ENCODE results near the gene ZBTB45.
"Not testable (repeated sequence)": the region's sequence is repeated elsewhere in the genome, so short reads cannot be mapped to it uniquely, and the experiment has no call there.

Gene ZBTB45

DNA sequence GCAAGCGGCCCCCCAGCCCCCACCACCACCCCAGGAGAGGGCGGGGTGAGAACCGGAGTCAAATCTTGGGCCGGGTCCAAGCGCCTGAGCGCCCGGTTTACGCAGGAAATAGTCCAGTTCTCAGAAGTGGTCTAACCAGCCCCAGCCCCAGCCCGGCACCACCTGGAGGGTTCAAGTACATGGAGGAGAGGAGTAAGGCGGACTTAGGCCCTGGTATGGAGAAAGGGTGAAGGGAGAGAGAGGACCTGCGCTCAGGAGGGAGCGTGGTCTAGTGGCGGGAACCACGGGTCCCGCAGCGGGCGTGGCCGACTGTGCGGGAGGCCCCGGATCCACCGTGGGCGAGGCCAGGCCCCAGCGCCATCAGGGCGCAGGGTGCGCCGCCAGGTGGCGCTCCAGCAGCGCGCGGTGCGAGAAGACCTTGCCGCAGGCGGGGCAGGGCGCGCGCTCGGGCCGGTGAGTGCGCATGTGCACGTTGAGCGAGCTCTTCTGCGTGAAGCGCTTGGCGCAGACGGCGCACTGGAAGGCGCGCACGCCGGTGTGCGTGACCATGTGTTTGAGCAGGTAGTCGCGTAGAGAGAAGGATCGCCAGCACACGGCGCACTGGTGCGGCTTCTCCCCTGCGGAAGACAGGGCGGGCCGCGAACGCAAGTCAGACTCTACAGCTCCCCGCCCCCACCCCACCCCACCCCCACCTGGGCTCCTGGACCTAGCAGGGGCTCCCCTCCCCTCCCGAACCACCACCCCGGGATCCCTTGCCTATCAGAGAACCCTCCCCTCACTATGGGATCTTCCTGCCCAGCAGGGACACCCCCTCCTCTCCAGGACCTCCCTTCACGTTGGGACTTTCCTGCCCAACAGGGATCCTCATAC is 5.7 kb downstream of the ZBTB45 start:
- Mint-ChIP-seq H3K27ac (peak overlapping the region; percentile 93), H3K4me1 (ENCODE audit: low read depth) (peaks cover 30% of the 10 kb centered on the region), H3K27me3 (ENCODE audit: low read depth) (no peaks in the 10 kb centered on the region), H3K4me3 (peak overlapping the region; percentile 86), H3K9me3 (no peaks in the 10 kb centered on the region), H3K36me3 (ENCODE audit: low read depth) (peaks cover 14% of the 10 kb centered on the region)

DNA sequence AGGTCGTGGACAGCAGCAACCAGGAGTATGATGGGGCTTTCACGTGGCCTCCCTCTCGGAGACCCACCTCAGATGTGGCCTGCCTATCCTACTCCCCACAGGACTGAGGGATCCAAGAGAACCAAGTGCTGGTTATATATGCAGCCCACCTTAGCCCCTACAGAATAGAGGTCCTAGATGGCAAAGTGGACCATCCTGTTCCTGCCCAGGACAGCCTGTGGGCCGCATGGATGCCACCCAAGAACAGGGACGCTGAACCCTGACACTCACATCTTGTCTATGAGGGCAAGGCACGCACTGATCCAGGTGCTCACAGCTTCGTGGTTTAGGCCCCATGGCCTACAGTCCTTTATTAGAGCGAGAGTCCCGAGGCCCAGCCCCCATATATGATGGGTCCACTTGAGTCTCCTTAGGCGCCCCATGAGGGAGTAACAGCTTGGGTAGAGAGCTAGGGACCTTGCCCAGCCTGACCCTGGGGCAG is 6.4 kb downstream of the ZBTB45 start:
- peak overlapping the region; percentile 82 for H3K27ac Mint-ChIP-seq
- no peaks in the 10 kb centered on the region for H3K27me3 Mint-ChIP-seq (ENCODE audit: low read depth)
- H3K36me3 Mint-ChIP-seq (ENCODE audit: low read depth): peaks cover 12% of the 10 kb centered on the region
- peak overlapping the region; percentile 86 for H3K4me3 Mint-ChIP-seq
- H3K9me3 Mint-ChIP-seq: no peaks in the 10 kb centered on the region
- H3K4me1 Mint-ChIP-seq (ENCODE audit: low read depth): peaks cover 25% of the 10 kb centered on the region

DNA sequence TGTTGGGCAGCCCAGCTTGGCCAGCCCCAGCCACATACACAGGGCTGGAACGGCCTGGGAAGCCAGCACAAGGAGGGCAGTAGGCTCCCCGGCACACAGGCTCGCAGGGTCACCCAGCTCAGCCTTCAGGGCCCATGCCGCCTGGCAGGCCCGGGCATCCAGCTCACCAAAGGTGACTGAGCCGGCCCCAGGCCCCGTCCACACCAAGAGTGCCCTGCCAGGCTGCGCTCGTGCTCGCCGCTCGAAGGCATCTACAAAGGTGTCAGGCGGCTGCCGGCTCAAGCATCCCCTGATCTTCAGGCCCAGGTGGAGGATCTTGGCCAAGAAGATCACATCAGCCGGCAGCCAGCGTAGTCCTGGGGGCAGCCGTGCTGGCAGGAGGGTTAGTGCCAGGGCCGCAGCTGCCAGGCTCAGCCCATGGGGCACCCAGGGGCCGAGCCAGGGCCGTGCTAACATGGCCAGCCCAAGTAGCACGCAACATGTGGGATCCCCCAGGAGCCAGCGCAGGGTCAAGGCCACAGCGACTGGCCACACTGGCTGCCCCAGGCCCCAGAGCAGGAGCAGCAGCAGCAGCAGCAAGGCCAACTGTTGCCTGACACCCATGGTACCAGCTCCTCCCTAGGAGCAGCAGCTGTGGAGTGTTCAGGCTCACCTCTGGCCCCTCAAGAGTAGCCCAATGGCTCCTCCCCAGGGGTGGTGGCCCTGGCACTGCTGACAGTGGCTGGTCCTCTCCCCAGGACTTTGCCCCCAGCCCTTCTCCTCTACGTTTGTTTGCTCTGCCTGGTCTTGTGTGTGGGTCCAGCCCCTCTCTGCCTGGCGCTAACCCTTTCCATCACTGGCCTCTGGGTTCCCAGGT is 8.0 kb downstream of the ZBTB45 start, which contains the start of gene SLC27A5:
SLC27A5 (minus strand) TSS at position 640 of the 856 bp plus-strand sequence; CDS start at position 603, 37 bp downstream.
- Mint-ChIP-seq H3K4me1 (ENCODE audit: low read depth) (peaks cover 18% of the 10 kb centered on the region), H3K27me3 (ENCODE audit: low read depth) (no peaks in the 10 kb centered on the region), H3K9me3 (peaks cover 7% of the 10 kb centered on the region), H3K27ac (no peak within 1 kb of the TSS), H3K36me3 (ENCODE audit: low read depth) (peaks cover 11% of the 10 kb centered on the region), H3K4me3 (no peak within 1 kb of the TSS)

DNA sequence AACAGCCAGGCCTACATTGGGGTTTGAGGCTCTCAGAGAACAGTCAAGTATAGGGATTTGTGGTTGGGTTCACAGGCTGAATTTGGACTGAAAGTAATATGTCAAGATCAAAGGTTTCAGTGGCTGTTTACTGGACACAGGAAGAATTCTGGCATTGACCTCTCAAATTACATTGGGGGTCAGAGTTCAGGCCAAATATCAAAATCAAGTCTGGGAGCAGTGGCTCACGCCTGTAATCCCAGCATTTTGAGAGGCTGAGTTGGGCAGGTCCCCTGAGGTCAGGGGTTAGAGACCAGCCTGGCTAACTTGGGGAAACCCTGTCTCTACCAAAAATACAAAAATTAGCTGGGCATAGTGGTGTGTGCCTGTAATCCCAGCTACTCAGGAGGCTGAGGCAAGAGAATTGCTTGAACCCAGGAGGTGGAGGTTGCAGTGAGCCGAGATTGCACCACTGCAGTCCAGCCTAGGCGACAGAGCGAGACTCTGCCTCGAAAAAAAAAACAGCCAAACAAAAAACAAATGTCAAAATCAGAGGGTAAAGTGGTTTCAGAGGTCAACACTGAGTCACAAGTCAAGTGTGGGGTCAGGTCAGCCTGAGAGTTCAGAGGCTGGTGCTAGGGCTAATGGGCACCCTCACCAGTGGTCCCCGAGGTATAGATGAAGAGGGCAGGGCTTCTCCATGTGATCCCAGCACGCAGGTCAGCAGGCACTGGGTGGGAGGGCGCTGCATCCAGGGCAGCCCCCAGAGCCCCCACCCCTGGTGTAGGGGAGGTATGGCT is 9.3 kb downstream of the ZBTB45 start:
- Mint-ChIP-seq H3K27me3 (ENCODE audit: low read depth) (no peaks in the 10 kb centered on the region), H3K4me3 (no peak overlapping the region), H3K9me3 (peaks cover 7% of the 10 kb centered on the region), H3K27ac (no peak overlapping the region), H3K36me3 (ENCODE audit: low read depth) (peaks cover 3% of the 10 kb centered on the region), H3K4me1 (ENCODE audit: low read depth) (peaks cover 9% of the 10 kb centered on the region)

DNA sequence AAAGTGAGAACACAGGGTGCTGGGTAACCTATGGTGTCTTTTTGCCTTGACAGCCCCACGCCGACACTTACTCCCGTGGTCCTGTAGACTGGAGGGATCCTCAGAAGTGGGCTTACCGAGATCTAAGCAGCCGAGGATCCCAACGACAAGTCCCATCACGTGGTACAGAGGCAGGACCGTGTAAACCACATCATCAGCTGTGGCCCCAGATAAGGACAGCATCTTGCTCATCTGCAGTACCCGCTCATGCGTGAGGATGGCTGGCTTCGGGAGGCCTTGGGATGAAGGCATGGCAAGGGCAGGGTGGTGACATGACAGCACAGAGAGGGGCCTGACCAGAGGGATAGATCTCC is 9.9 kb downstream of the ZBTB45 start:
- Mint-ChIP-seq H3K4me3 (no peak overlapping the region), H3K27ac (no peak overlapping the region), H3K27me3 (ENCODE audit: low read depth) (no peaks in the 10 kb centered on the region), H3K36me3 (ENCODE audit: low read depth) (peaks cover 2% of the 10 kb centered on the region), H3K4me1 (ENCODE audit: low read depth) (peaks cover 6% of the 10 kb centered on the region), H3K9me3 (peaks cover 7% of the 10 kb centered on the region)

DNA sequence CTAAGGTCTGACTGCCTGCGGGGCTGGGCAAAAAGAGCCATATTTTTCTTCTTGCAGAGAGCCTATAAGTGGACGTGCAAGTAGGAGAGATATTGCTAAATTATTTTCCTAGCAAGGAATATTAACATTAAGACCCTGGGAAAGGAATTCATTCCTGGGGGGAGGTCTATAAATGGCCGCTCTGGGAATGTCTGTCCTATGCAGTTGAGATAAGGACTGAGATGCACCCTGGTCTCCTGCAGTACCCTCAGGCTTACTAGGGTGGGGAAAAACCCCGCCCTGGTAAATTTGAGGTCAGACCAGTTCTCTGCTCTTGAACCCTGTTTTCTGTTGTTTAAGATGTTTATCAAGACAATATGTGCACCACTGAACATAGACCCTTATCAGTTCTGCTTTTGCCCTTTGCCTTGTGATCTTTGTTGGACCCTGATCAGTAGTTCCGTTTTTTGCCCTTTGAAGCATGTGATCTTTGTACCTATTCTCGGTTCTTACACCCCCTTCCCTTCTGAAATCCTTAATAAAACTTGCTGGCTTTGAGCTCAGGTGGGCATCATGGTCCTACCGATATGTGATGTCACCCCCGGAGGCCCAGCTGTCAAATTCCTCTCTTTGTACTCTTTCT is 11.9 kb downstream of the ZBTB45 start:
- not testable (repeated sequence) for H3K27me3 Mint-ChIP-seq (ENCODE audit: low read depth); H3K9me3 Mint-ChIP-seq; H3K27ac Mint-ChIP-seq; H3K4me3 Mint-ChIP-seq; H3K36me3 Mint-ChIP-seq (ENCODE audit: low read depth); H3K4me1 Mint-ChIP-seq (ENCODE audit: low read depth)

DNA sequence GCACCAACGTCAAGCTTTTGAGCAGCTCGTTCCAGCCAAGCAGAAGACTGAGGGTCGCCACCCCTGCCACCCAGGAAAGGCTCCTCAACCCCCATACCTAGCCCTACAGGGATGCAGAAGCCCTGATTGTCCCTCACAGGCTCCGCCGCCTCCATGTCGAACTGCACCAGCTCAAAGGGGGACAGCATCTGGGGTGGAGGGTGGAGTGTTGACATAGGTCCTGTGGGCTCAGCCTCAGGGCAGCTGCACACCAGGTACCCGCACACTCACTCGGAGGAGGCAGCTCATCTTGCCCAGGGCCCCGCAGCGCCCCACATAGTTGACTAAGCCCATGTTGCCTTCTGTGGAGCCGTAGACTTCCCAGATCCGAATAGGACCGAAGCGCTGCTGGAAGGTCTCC is 19.4 kb downstream of the ZBTB45 start:
- no peaks in the 10 kb centered on the region for H3K27me3 Mint-ChIP-seq (ENCODE audit: low read depth)
- no peak overlapping the region for H3K4me3 Mint-ChIP-seq
- H3K4me1 Mint-ChIP-seq (ENCODE audit: low read depth): peaks cover 19% of the 10 kb centered on the region
- H3K9me3 Mint-ChIP-seq: peaks cover 11% of the 10 kb centered on the region
- no peak overlapping the region for H3K27ac Mint-ChIP-seq
- H3K36me3 Mint-ChIP-seq (ENCODE audit: low read depth): no peaks in the 10 kb centered on the region

- Mint-ChIP-seq H3K4me3 (peak overlapping the region; percentile 97), H3K27ac (peak overlapping the region; percentile 81), H3K4me1 (ENCODE audit: low read depth) (peaks cover 19% of the 10 kb centered on the region), H3K36me3 (ENCODE audit: low read depth) (no peaks in the 10 kb centered on the region), H3K9me3 (peaks cover 11% of the 10 kb centered on the region), H3K27me3 (ENCODE audit: low read depth) (no peaks in the 10 kb centered on the region)
Measured at GRCh38 chr19:58499021-58499927, 20.3 kb downstream of the ZBTB45 start.

- peak overlapping the region; percentile 97 for H3K4me3 Mint-ChIP-seq
- peak overlapping the region; percentile 81 for H3K27ac Mint-ChIP-seq
- no peaks in the 10 kb centered on the region for H3K36me3 Mint-ChIP-seq (ENCODE audit: low read depth)
- H3K27me3 Mint-ChIP-seq (ENCODE audit: low read depth): no peaks in the 10 kb centered on the region
- H3K9me3 Mint-ChIP-seq: peaks cover 11% of the 10 kb centered on the region
- H3K4me1 Mint-ChIP-seq (ENCODE audit: low read depth): peaks cover 19% of the 10 kb centered on the region
Measured at GRCh38 chr19:58498316-58499020, 21.1 kb downstream of the ZBTB45 start.

GRCh38 chr19:58497634-58498170 is 21.9 kb downstream of the ZBTB45 start:
- Mint-ChIP-seq H3K27ac (no peak overlapping the region), H3K4me3 (peak overlapping the region; percentile 17), H3K9me3 (peaks cover 11% of the 10 kb centered on the region), H3K27me3 (ENCODE audit: low read depth) (no peaks in the 10 kb centered on the region), H3K36me3 (ENCODE audit: low read depth) (no peaks in the 10 kb centered on the region), H3K4me1 (ENCODE audit: low read depth) (peaks cover 19% of the 10 kb centered on the region)

- Mint-ChIP-seq H3K27ac (no peak overlapping the region), H3K4me3 (no peak overlapping the region), H3K36me3 (ENCODE audit: low read depth) (peaks cover 2% of the 10 kb centered on the region), H3K9me3 (no peaks in the 10 kb centered on the region), H3K27me3 (ENCODE audit: low read depth) (no peaks in the 10 kb centered on the region), H3K4me1 (ENCODE audit: low read depth) (peaks cover 6% of the 10 kb centered on the region)
Measured at GRCh38 chr19:58492265-58492664, 27.3 kb downstream of the ZBTB45 start.

- Mint-ChIP-seq H3K36me3 (ENCODE audit: low read depth) (peaks cover 2% of the 10 kb centered on the region), H3K4me1 (ENCODE audit: low read depth) (peaks cover 6% of the 10 kb centered on the region)
Measured at GRCh38 chr19:58491393-58491792, 28.2 kb downstream of the ZBTB45 start.

More at GRCh38 chr19:58491393-58491792, 28.2 kb downstream of the ZBTB45 start:
- Mint-ChIP-seq H3K9me3 (no peaks in the 10 kb centered on the region), H3K4me3 (no peak overlapping the region), H3K27me3 (ENCODE audit: low read depth) (no peaks in the 10 kb centered on the region), H3K27ac (peak overlapping the region; percentile 69)

Measured in T-helper 1 cell treated with Interleukin-12 subunit alpha and Interleukin-12 subunit beta and Interleukin-4 antibody, amounts not matched to agents 30 μg/mL and 1 μg/mL, for 36 hours (primary cell).